ENCODE measurements around the gene ACER3.

DNA sequence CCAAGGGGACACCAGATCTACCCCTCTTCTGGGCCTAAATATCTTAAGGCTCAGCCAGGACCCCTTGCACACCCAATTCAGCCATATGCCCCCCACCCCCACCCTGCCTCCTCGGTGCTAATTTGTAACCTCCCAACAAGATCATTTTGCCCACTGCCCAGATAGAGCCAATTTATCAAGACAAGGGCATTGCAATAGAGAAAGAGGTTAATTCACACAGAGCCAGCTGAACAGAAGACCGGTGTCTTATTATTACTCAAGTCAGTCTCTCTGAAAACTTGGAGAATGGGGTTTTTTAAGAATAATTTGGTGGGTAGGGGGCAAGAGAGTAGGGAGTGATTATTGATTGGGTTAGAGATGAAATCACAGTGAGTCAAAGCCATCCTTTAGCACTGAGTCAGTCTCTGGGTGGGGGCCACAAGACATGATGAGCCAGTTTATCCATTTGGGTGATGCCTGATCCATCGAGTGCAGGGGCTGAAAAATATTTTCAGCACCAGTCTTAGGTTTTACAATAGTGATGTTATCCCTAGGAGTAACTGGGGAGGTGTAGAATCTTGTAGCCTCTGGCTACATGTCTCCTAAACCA, 196.2 kb downstream of the ACER3 start:
- TF ChIP-seq, protein P1, sequence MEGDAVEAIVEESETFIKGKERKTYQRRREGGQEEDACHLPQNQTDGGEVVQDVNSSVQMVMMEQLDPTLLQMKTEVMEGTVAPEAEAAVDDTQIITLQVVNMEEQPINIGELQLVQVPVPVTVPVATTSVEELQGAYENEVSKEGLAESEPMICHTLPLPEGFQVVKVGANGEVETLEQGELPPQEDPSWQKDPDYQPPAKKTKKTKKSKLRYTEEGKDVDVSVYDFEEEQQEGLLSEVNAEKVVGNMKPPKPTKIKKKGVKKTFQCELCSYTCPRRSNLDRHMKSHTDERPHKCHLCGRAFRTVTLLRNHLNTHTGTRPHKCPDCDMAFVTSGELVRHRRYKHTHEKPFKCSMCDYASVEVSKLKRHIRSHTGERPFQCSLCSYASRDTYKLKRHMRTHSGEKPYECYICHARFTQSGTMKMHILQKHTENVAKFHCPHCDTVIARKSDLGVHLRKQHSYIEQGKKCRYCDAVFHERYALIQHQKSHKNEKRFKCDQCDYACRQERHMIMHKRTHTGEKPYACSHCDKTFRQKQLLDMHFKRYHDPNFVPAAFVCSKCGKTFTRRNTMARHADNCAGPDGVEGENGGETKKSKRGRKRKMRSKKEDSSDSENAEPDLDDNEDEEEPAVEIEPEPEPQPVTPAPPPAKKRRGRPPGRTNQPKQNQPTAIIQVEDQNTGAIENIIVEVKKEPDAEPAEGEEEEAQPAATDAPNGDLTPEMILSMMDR (IDR thresholded peaks at IDR 0.05; ENCODE audit: poor library complexity, severe bottlenecking): no peak
- TF ChIP-seq, protein P2, sequence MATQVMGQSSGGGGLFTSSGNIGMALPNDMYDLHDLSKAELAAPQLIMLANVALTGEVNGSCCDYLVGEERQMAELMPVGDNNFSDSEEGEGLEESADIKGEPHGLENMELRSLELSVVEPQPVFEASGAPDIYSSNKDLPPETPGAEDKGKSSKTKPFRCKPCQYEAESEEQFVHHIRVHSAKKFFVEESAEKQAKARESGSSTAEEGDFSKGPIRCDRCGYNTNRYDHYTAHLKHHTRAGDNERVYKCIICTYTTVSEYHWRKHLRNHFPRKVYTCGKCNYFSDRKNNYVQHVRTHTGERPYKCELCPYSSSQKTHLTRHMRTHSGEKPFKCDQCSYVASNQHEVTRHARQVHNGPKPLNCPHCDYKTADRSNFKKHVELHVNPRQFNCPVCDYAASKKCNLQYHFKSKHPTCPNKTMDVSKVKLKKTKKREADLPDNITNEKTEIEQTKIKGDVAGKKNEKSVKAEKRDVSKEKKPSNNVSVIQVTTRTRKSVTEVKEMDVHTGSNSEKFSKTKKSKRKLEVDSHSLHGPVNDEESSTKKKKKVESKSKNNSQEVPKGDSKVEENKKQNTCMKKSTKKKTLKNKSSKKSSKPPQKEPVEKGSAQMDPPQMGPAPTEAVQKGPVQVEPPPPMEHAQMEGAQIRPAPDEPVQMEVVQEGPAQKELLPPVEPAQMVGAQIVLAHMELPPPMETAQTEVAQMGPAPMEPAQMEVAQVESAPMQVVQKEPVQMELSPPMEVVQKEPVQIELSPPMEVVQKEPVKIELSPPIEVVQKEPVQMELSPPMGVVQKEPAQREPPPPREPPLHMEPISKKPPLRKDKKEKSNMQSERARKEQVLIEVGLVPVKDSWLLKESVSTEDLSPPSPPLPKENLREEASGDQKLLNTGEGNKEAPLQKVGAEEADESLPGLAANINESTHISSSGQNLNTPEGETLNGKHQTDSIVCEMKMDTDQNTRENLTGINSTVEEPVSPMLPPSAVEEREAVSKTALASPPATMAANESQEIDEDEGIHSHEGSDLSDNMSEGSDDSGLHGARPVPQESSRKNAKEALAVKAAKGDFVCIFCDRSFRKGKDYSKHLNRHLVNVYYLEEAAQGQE (IDR thresholded peaks at IDR 0.05; ENCODE audit: borderline replicate concordance): no peak
- no peak for TF ChIP-seq POLR2AphosphoS5 (IDR thresholded peaks at IDR 0.05)
- no peak for TF ChIP-seq EP300 (conservative IDR thresholded peaks at IDR 0.05; ENCODE audit: poor library complexity, severe bottlenecking)
- TF ChIP-seq MXI1 (conservative IDR thresholded peaks at IDR 0.05; ENCODE audit: poor library complexity, severe bottlenecking): no peak
- TF ChIP-seq EZH2 (IDR thresholded peaks at IDR 0.05; ENCODE audit: borderline replicate concordance, insufficient read depth, low read length, poor library complexity, severe bottlenecking): no peak
